NCI-H2196 (cell line): ENCODE measurements around the gene FLVCR2.

Experiments
- DNase-seq: peaks from one replicate; lab custom pipeline; 2025; ENCODE audit not compliant: unreplicated experiment; lab: John Stamatoyannopoulos, UW

FLVCR2 gene

DNA sequence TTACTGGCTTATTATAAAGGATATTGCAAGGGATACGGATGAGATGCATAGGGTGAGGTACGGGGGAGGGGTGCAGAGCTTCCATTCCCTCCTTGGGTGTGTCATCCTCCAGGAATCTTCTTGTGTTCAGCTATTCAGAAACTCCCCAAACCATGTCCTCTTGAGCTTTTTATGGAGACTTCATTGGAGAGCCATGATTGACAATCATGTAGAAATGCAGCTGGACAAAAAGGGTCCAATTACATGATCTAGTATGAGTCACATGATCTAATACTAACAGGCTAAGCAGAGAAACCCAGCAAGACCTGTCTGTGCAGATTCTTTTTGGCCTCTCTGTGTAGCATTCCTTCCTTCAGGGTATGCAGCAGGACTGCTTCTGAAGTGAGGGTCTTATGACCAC lies 23.9 kb upstream of the FLVCR2 start:
- DNase-seq: no peak

DNA sequence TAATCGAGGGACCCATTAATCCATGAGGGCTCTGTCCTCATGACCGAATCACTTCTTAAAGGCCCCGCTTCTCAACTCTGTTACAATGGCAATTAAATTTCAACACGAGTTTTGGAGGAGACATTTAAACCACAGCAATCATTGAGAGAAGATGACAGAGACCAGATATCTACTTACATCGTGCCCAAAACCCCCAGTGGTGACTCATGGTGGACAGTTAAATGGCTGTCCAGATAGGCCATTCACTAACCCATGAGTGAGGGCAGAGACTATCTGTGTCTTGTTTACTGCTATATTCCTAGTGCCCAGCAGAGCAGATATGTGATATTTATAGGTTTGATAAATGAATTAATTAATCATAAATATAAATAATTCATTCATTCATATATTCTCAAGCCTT lies 20.0 kb upstream of the FLVCR2 start:
- no peak for DNase-seq

DNA sequence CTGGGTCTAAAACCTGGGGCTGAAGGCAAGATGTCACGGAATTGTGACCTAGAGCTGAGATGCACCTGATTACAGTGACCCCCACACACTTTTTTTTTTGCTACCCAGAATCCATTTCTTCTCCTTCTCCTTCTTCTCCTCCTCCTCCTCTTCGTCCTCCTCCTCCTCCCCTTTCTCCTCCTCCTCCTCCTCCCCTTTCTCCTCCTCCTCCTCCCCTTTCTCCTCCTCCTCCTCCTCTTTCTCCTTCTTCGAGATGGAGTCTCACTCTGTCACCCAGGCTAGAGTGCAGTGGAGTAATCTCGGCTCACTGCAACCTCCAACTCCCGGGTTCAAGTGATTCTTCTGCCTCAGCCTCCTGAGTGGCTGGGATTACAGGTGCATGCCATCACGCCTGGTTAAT lies 19.4 kb upstream of the FLVCR2 start:
- DNase-seq: no peak

- peak; percentile 36 for DNase-seq
These were observed 18.8 kb upstream of the FLVCR2 start for GRCh38 chr14:75559451-75560222.

DNA sequence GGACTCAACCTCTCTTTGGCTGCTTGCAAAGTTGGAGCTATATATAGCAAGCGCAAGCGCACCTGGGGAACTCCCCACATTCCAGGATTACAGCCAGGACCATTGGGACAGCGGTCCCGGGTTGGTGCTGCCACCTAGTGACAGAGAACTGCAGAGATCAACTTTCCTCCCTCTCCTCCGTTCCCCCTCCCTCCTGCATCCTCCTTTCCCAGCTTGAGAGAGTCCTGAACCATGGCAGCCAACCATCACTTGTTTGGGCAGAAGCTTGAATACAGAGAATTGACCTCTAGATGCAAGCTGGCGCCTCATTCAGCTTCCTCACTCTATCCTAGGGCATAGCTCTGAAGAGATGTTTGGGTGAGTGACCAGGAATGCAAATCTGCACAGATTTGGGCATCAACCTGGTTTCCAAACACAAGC lies 17.4 kb upstream of the FLVCR2 start:
- DNase-seq: peak; percentile 87

DNA sequence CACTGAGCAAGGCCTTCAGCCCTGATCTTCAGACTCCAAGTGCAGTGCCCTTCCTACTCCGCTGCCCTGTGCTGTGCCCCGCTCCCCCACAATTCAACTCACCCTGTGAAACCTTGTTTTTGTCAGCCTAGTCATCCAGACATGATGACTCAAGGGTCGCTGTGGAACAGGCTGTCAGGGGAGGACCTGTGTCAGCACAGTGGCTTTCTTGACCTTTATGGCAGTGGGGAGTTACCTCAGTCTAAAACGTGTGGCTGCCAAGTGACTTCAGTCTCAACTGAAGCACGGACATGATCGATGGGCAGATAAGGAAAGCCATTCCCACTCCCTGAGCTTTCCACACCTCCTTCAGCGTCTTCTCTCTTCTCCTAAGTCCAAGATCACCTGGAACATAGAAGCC lies 16.3 kb upstream of the FLVCR2 start:
- DNase-seq: no peak

GRCh38 chr14:75562489-75562888 lies 15.9 kb upstream of the FLVCR2 start:
- DNase-seq: no peak

DNA sequence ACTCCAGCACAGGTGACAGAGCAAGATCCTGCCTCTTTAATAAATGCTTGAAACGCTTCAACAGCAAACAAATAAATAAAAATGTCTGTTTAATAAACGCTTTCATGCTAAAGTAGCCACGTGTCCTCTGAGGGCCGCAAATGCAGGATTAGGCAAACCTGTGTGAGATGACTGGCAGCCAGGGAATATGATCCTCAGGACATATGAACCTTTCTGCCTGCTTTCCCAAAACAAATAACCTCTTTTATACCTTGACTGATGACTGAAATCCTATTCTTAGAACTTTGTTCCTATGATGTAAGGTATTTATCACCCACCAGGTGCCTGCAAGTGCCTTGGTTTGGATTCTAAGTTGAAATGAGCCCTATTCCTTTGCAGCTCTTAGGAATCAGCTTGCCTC lies 14.5 kb upstream of the FLVCR2 start:
- DNase-seq: peak; percentile 67

DNA sequence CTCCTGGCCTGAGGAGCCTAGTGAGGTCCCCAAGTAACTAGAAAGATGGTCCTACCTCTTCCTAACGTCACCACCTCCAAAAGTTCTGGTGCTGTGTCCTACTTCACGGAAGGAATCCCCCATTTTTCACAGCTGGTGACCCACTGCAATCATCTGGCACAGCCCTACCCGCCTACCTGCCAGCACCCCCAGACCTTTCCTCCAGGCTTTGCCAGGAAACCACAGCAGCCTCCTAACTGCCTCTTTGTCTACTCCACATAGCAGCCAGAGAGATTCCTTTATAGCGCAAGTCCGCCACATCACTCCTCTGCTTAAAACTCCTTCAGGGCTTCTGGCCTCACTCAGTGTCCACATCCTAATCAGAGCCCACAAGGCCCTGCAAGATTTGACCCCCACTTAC lies 13.4 kb upstream of the FLVCR2 start:
- DNase-seq: no peak

DNA sequence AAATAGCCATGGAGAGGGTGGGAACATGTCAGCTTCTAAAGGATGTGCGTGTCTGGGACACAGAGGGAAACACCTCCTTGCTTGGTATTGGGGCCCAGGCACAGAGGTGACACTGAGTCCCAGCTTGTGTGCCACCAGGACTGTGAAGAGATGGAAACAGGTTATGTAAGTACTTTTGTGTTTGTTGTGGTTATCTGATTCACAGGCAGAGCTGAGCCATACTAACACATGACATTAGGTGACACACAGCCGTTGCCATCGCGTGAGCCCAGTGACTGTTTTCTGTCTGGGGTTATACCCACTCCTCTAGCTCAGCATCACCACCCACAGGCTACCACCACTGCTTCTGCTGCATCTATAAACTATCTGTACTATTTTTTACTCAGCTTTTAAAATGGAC lies 12.1 kb upstream of the FLVCR2 start:
- no peak for DNase-seq

DNA sequence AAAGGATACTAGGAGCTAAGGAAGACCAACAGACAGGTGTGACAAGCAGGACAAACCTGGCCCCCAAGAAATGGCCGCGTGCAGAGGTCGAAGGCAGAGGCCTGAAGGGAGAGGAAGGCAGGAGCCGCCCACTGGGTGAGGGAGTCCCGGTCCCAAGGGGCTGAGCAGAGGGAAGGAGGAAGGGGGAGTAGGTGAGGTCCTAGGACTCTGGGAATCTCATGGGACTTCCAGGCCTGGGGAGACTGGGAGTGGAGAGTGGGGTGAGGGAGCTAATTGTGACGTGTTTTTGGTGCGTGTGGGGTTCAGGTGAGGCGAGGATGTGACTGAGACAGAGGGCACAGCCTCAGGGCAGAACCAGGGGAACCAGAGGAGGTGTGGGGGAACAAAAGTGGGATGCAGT lies 11.7 kb upstream of the FLVCR2 start:
- DNase-seq: no peak

- DNase-seq: no peak
These were observed 10.3 kb upstream of the FLVCR2 start for GRCh38 chr14:75568140-75568539.

GRCh38 chr14:75568791-75569190 lies 9.6 kb upstream of the FLVCR2 start:
- no peak for DNase-seq

GRCh38 chr14:75570797-75571196 lies 7.6 kb upstream of the FLVCR2 start:
- DNase-seq: no peak

- no peak for DNase-seq
These were observed 6.3 kb upstream of the FLVCR2 start for GRCh38 chr14:75572104-75572503.

GRCh38 chr14:75577090-75577489 lies 1.3 kb upstream of the FLVCR2 start:
- DNase-seq: no peak

- DNase-seq: peak; percentile 74
These were observed 705 bp upstream of the FLVCR2 start for GRCh38 chr14:75577729-75578101.

DNA sequence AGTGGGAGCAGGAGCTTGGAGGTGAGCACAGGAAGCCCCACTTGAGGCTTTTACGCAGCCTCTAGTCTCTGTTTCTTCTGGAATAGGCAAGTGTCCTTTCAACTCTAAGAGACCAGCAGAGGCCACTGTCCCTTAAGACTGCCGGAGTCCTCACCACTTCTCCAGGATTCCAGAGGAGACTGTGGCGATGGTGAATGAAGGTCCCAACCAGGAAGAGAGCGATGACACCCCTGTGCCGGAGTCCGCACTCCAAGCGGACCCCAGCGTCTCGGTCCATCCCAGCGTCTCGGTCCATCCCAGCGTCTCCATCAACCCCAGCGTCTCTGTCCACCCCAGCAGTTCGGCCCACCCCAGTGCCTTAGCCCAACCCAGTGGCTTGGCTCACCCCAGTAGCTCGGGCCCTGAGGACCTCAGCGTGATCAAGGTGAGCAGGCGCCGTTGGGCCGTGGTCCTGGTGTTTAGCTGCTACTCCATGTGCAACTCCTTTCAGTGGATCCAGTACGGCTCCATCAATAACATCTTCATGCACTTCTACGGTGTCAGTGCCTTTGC lies 442 bp downstream of the FLVCR2 start:
- DNase-seq: no peak

DNA sequence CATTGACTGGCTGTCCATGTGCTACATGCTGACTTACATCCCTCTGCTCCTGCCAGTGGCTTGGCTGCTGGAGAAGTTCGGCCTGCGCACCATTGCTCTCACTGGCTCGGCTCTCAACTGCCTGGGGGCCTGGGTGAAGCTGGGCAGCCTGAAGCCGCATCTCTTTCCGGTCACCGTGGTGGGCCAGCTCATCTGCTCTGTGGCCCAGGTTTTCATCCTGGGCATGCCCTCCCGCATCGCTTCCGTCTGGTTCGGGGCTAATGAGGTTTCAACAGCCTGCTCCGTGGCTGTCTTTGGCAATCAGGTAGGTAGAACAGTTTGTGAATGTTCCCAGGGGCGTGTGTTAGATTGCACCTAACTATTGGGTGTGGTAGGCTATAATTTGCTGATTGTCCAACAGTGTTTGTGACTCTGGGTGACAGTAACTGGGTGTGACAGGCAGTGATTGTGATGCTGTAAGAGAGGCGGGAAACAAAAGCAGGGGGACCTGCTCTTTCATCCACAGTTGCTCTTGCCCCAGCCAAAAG lies 981 bp downstream of the FLVCR2 start:
- DNase-seq: no peak

- no peak for DNase-seq
These were observed 1.5 kb downstream of the FLVCR2 start for GRCh38 chr14:75579882-75580281.

DNA sequence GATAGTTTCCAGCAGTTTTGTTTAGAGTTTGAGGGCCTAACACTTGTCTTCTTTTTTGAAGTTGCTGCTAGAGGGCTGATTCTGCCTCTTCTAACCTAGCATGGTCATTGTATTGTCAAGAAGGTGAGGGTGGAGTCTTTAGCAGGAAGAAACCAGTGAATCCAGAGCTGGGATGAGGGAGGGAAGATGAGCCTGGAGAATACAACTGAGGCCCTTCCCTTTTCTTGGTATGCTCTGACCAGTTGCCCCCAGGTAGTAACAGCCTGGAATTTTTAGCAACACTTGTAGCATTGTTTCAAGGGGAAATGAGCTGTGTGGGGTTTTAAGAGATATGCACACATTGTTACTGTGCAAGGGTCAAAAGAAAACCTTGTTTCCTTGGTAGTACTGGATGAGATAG lies 9.0 kb downstream of the FLVCR2 start:
- no peak for DNase-seq

GRCh38 chr14:75589931-75590330 lies 11.5 kb downstream of the FLVCR2 start:
- no peak for DNase-seq
